CD4-positive, alpha-beta T cell treated with Interleukin-1 beta for 1 hour (primary cell): ENCODE measurements around the gene UGT1A9.
"Not testable (repeated sequence)": the region's sequence is repeated elsewhere in the genome, so short reads cannot be mapped to it uniquely, and the experiment has no call there.

Experiments
- DNase-seq, 2 donors: peaks; one replicate each; pipeline ENCODE4 v3.0.0-alpha.2; 2020 to 2022

Gene UGT1A9

DNA sequence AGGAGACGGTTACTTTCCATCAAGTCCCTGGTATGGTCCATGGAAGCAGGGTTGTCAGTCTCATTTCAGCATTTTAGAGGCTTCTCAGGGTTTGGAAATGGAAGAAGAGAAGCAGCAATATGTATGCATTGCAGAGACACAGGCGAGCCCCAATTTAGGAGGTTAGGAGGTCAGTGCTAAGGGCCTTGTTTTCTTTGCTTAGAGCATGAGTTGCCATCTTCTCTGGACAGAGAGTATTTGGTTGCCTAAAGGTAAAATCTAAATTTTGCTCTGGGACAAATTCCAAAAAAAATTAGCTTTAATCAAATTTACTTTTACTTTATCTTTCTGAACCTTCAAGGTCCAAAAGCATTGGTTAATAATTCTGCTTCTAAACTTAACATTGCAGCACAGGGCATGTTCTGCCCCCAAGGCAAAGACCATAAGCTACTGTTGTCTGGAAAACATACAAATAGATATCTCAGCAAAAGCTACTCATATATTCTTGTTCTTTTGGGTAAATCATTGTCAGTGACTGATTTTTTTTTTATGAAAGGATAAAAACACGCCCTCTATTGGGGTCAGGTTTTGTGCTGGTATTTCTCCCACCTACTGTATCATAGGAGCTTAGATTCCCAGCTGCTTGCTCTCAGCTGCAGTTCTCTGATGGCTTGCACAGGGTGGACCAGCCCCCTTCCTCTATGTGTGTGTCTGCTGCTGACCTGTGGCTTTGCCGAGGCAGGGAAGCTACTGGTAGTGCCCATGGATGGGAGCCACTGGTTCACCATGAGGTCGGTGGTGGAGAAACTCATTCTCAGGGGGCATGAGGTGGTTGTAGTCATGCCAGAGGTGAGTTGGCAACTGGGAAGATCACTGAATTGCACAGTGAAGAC lies at the start of gene UGT1A9:
TSS of gene UGT1A9 (plus strand) at position 609 of the 872 bp plus-strand sequence. CDS start at position 646, 37 bp downstream.
- no peak for DNase-seq

DNA sequence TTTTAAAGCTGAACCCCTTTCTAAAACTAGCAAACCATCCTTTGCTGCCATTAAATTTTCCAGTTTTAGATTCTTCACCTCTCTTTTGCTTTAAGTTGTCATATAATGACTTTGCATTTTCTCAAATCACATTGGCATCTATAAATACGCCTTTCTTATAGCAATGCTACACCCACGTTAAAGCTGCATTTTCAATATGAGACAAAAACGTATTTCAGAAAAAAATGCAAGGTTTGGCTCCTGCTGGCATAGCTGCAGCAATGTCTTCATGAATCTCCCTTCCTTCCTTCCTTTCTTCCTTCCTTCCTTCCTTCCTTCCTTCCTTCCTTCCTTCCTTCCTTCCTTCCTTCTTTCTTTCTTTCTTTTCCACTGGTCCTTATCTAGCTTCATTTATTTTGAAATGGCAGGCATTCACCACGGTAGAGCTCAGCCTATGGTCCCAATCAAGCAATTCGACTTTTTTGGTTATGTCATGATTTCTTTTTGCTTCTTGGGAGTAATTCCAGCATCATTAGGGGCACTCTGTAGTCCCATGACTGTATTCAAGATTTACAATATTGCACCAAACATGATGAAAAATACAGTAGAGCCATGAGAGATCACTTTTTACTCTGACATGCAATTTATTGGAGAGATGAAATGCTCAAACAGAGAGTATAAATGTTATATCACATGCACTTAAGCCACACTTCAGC lies 44.2 kb upstream of the UGT1A9 start:
- no peak for DNase-seq

DNA sequence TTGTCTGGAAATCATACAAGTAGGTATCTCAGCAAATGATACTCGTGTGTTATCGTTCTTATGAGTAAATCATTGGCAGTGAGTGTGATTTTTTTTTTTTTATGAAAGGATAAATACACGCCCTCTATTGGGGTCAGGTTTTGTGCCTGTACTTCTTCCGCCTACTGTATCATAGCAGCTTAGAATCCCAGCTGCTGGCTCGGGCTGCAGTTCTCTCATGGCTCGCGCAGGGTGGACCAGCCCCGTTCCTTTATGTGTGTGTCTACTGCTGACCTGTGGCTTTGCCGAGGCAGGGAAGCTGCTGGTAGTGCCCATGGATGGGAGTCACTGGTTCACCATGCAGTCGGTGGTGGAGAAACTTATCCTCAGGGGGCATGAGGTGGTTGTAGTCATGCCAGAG lies 35.4 kb upstream of the UGT1A9 start, which contains the start of gene UGT1A10:
TSS of gene UGT1A10 (plus strand) at position 143 of the 400 bp plus-strand sequence. CDS start at position 218, 75 bp downstream.
- not testable (repeated sequence) for DNase-seq

DNA sequence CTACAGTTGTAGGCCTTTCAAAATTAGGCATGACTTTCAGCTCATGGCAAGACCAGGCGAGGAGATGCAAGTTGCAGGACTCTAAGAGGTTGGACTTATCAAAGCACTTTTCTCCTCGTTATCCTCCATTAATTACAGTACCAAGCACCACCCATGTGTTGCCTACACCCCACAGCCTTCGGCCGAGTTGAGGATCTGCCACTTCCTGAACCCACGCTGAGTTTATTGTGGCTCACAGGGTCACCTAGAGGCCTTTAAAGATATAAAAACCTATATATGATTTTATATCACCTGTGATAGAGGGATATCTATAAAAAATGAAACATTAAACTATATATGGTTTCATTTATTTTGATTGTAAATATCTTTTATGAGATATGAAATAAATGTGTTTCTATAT lies 32.9 kb upstream of the UGT1A9 start:
- DNase-seq, result no peak

DNA sequence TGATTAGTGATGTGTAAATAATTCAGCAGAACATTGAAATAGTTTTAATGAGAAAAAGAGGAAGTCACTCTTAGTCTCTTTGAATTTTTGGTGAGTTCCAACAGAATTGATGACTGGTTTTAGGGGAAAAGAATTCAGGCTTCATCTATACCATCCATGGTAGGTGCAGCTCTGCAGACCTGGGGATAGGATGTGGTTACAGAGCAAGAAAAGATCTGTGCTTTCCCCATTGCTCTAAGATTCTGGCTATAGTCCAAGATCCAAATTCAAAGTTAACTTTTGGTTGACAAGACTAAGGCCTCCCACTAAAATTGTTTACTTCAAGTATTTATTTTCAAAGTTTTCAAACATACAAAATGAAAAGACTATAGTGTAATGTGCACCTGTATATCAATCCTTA lies 31.8 kb upstream of the UGT1A9 start:
- DNase-seq, result no peak

DNA sequence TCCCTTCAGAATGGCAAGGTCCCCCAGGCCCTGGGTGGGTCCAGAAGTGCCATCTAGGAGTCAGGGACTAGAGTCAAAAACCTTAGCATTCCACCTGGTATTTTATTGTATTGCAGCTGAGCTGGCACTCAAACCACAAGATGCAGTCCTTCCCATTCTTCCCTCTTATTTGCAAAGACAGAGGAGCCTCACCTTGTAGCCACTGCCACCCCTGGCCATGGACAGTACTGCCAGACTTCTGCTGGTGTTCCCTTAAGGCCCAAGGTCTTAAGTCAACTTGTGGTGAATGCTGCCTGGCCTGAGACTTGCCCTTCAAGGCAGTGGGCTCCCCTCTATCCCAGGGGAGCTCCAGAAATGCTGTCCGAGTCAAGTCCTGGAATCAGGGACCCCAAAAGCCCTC lies 28.6 kb upstream of the UGT1A9 start:
- DNase-seq, result no peak

DNA sequence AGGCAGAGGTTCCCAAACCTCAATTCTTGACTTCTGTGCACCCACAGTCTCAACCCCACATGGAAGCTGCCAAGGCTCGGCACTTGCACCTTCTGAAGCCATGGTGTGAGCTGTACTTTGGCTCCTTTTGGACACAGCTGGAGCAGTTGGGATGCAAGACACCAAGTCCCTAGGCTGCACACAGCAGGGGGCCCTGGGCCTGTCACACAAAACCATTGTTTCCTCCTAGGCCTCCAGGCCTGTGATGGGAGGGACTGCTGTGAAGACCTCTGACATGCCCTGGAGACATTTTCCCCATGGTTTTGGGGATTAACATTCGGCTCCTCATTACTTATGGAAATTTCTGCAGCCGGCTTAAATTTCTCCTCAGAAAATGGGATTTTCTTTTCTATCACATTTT lies 25.7 kb upstream of the UGT1A9 start:
- not testable (repeated sequence) for DNase-seq

DNA sequence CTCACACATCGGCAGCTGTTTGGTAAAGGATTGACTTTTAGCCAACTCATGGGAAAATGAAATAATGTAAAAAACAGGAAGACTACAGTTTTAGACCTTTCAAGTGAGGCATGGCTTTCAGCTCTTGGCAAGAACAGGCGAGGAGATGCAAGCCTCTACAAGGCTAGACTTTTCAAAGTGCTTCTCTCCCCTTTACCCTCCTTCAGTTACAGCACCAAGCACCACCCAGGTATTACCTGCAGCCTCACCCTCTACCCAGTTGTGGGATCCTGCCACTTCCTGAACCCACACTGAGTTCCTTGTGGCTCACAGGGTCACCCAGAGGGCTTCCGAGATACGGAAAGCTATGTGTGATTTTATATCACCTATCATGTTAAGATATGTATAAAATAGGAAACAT lies 20.7 kb upstream of the UGT1A9 start:
- DNase-seq, result no peak

DNA sequence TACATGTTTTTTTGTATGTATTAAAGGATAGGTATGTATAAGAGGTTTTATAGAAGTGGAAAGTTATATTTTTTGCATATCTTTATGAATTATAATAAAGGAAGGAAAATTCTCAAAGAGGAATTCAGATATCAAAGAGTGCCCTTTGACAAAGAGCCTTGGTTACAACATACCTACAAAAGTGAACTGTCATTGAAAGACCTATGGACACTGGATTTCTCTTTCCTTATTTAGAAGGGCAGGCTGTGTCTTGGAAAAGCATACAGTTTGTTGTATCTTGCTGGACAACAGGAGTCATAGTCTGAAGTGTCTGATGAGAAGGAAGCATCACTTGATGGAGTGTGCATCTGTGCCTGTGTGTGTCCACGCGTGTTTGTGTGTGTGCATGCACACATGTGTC lies 20.3 kb upstream of the UGT1A9 start:
- DNase-seq, result no peak

DNA sequence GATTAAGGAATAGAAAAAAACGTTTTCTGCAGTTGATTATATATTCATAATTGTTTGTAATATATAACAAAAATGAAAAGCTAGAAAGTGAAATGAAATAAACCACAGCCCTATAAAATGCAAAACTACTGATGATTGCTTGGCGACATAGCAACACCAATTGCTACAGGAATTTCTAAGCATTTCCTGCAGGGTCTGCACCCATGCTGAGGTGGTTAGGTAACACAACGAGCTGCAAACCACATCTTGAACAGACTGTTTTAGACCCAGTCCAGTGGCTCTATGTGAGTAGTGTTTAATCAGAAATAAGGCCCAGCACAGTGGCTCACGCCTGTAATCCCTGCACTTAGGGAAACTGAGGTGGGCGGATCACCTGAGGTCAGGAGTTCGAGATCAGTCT lies 17.2 kb upstream of the UGT1A9 start:
- DNase-seq, result no peak

DNA sequence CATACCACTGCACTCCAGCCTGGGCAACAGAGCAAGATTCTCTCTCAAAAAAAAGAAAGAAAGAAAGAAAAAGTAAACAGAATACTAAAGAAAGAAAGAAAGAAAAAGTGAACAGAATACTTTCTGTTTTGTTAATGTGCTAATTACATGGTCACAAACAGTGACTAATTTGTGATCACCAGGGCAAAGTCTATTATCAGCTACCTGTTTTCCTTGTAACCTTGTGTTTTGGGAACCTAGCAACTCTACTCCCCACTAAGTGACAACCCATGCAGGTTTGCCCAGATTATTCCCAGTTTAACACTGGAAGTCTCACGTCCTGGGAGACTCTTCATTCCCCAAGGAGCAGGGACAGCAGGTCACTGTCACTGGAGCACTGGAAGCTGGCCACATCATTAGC lies 16.7 kb upstream of the UGT1A9 start:
- DNase-seq, result no peak

DNA sequence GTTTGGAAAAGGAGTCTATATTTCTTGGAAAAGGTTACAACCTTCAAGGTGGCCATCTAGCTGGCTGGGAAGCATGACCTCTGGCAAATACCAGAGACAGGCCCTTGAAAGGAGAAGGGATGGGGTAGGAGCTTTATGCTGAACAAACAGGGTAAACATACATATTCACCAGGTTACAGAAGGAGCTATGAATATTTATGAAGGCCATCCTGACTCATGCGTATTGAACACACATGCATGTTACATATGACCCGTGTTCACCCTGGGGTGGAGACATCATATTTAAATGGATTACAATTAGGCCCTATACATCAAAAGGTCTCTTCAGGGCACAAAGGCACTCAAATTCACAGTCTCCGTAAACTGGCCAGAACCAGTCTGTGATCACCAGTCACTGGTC lies 15.8 kb upstream of the UGT1A9 start:
- not testable (repeated sequence) for DNase-seq

DNA sequence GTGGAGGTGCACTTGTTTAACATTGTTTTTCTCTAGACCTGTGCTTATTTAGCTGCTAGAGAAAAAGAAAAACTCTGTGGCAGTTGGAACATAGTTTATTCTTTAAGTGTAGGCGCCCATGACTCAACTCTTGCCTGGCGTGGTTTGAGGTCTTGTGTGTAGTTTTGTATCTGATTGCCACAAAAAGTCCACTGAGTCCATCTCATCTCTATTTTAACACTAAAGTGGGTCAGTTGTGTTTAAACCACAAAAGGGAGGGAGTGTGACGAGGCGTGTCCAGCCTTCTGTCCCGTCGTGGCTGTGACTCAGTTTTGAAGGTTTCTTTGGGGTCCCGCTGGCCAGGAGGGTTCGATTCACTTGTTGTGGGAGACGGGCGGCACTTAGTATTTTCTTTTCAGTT lies 15.3 kb upstream of the UGT1A9 start:
- DNase-seq, result no peak

DNA sequence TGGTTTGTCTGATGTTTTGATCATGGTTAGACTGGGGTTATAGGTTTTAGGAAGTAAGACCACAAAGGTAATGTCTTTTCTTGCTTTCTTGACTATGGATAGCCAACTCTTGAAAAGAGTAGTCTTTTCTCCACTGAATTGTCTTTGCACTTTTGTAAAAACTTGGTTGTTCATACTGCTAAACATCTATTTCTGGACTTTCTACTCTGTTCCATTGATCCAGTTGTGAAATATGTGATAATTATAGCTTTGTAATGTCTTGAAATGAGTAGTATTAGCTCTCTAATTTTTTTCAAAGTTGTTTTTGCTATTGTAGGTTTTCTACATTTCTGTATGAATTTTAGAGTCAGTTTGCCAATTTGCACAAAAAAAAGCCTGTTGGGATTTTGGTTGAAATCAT lies 13.1 kb upstream of the UGT1A9 start:
- no peak for DNase-seq

DNA sequence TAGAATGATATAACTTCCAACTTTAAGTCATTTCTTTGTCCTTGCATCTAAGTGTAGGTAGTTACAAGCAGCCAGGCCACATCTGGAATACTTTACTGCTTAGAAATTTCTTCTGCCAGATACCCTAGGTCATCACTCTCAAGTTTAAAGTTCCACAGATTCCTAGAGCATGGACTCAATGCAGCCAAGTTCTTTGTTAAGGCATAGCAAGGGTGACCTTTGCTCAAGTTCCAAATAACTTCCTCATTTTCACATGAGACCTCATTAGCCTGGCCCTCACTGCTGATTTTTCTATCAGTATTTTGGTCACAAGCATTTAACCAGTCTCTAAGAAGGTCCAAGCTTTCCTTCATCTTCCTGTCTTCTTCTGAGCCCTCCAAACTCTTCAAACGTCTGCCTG lies 7.8 kb upstream of the UGT1A9 start:
- no peak for DNase-seq

DNA sequence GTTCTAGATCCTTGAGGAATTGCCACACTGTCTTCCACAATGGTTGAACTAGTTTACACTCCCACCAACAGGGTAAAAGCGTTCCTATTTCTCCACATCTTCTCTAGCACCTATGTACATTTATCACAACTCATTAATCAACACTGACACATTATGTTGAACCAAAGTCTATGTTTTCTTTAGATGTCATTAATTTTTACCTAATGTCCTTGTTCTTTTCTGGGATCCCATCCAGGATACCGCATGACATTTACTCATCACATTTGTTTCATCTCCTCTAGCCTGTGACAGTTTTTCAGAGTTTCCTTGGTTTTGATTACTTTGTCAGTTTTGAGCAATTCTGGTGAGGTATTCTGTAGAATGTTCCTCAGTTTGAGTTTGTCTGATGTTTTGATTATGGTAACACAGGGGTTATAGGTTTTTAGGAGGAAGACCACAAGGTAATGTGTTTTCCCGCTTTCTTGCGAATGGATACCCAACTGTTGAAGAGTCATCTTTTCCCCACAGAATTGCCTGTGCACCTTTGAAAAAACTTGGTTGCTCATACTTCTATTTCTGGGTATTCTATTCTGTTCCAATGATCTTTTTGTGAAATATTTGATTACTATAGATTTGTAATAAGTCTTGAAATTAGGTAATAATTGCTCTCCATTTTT lies 3.0 kb upstream of the UGT1A9 start:
- DNase-seq, result no peak

DNA sequence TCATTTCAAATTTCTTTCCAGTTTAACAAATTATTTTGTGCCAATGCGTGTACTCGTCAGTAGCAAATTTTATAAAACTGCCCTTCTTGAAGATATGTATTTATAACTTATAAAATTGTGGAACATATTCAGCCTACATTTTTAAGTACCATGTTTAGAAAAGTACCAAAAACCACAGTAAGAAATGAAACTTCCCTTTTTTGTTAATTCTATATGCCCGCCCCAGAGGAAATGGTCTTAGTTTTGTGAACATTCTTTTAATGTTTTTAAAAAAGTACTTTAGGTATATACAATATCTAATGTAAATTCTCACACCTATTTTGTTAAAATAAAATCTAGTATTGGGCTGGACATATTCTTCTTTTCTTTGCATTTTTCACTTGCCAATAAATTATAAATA lies 1.2 kb downstream of the UGT1A9 start:
- DNase-seq, result no peak

DNA sequence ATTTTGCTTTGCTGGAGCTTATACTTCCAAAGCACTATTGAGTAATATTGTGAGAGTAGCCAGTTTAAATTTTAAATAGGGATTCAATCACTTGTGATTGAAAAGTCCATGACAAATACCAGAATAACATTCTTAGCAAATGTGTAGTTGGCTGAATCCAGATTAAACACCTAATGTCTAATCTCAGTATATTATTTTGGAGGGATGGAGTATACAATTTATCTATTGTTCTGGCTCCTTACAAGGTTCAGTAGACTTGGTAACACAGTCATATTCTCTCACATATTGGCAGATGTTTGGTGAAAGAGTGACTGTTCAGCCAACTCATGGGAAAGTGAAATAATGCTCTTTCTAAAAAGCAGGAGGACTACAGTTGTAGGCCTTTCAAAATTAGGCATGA lies 2.2 kb downstream of the UGT1A9 start:
- no peak for DNase-seq

DNA sequence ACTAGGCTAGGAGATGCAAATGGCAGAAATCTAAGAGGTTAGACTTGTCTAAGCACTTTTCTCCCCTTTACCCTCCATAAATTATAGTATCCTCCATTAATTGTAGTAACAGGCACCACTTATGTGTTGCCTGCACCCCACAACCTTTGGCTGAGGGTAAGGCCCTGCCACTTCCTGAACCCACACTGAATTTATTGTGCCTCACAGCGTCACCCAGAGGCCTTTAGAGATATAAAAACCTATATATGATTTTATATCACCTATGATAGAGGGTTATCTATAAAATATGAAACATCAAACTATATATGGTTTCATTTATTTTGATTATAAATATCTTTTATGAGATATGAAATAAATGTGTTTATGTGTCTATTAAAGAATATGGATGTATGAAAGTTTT lies 2.6 kb downstream of the UGT1A9 start:
- DNase-seq, result no peak

DNA sequence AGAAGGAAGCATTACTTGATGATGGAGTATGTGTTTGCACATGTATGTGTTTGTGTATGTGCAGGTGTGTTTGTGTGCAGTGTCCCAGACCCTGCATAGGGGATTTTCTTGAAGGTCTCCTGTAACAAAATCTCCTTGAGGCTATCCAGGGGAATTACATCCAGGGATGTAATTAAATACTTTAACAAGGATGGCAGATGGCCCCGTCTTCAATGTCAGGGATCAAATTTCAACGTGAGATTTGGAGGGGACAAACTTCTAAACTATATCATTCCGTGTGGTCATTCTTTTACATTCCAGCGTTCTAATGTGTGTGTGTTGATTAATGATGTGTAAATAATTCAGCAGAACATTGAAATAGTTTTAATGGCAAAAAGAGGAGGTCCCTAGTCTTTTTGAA lies 3.3 kb downstream of the UGT1A9 start:
- DNase-seq, result no peak

DNA sequence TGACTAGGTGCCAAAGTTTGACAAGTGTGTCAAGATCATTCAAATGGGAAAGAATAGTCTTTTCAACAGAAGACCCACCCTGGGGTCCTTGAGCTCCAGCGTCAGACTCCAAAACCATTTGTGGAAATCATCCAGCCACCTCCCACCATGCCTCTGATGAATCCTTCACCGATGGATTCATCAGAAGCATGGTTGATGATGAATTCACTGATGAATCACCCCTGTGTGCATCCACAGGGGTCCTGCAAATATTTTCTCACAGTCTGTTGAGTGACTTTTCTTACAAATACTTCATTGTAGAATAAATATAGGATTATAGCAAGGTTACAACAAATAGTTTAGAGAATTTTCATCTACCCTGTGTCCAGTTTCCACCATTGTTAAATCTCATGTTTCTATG lies 4.3 kb downstream of the UGT1A9 start:
- no peak for DNase-seq

DNA sequence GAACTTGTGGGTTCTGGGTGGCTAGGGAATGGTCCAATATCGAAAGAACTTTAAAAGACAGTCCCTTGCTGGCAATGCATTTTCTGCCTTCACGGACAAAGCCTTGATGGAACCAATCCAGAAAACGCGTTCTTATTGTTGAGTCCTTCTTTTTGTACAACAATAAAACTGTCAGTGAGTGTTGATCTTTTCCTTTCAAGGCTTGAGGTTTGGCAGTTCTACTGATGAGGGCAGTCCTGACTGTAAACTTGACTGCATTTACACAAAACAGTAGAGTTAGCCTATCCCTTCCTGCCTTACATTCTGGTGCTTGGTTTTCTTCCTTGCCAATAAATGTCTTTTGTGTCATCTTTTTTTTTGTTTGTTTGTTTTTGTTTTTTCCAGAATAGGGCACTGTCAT lies 7.5 kb downstream of the UGT1A9 start:
- no peak for DNase-seq

DNA sequence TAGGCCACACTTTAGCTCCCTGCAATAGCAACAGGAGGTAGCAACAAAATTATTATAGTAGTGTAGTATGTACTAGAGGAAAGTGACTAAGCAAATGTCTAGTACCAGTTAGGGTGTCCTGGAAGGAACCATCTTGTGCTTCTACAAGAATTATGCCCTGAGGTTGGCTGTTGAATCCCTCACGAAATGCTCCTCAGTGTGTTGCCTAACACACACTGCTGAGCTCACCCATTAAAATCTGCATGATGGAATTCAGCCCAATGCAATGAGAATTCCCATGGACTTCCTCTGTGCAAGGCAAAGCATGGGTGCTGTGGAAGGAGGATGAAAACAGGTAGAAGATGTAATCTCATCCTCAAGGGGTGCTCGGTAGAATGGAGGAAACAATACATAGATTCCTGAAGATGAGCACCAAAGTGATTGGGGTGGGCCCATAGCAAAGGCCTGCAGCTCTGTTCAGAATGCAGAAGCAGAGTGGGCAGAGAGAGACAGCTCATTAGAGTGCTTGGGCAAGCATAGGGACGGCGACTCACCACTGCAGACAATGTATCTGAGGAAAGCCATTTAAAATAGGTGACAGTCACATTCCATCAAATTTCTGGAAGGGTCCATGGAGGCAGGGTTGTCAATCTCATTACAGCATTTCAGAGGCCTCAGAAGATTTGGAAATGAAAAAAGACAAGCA lies 8.8 kb downstream of the UGT1A9 start:
- no peak for DNase-seq
